ENCODE data around the gene EXOC4.
"Not testable (repeated sequence)": the region's sequence is repeated elsewhere in the genome, so short reads cannot be mapped to it uniquely, and the experiment has no call there.

The EXOC4 gene

DNA sequence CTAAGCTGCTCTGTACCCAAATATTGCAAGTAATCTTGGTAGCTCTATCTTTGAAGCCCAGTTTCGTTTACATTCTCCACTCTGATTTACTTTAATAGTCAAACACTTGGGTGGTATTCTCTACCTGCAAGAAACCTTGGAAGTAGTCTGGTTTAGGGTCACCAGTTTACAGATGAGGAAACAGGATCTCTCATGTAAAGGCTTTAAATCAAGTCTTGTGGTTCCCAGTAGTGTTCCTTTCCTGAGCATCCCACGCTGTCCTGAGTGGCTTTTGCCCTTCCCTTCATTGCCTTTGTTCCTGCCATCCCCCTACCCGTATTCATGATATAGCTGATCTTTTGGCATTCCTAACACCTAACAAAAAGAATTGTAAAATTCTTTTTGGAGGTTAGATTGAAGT is 20.3 kb downstream of the EXOC4 start:
- TF ChIP-seq, protein P1, sequence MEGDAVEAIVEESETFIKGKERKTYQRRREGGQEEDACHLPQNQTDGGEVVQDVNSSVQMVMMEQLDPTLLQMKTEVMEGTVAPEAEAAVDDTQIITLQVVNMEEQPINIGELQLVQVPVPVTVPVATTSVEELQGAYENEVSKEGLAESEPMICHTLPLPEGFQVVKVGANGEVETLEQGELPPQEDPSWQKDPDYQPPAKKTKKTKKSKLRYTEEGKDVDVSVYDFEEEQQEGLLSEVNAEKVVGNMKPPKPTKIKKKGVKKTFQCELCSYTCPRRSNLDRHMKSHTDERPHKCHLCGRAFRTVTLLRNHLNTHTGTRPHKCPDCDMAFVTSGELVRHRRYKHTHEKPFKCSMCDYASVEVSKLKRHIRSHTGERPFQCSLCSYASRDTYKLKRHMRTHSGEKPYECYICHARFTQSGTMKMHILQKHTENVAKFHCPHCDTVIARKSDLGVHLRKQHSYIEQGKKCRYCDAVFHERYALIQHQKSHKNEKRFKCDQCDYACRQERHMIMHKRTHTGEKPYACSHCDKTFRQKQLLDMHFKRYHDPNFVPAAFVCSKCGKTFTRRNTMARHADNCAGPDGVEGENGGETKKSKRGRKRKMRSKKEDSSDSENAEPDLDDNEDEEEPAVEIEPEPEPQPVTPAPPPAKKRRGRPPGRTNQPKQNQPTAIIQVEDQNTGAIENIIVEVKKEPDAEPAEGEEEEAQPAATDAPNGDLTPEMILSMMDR (IDR thresholded peaks at IDR 0.05; ENCODE audit: control extremely low read depth, extremely low read depth, low read depth, missing control alignments): no peak
- POLR2A ChIA-PET: no interaction called here
- no peak for DNase-seq (ENCODE audit: extremely low spot score)
- CTCF ChIA-PET: interaction anchor here (0.9 to 2.3 kb wide), 2 partner anchors 12 to 22 kb away, joined by 3 to 9 read pairs; no protein-coding TSS in a partner anchor

- DNase-seq (ENCODE audit: extremely low spot score): no peak
- POLR2A ChIA-PET: no interaction called here
- TF ChIP-seq, protein P1 (IDR thresholded peaks at IDR 0.05; ENCODE audit: control extremely low read depth, extremely low read depth, low read depth, missing control alignments): no peak
- CTCF ChIA-PET: interaction anchor here (0.9 kb wide), 1 partner anchor 160 kb away, joined by 3 read pairs; no protein-coding TSS in a partner anchor
Measured at GRCh38 chr7:133274265-133274664, 21.4 kb downstream of the EXOC4 start.

DNA sequence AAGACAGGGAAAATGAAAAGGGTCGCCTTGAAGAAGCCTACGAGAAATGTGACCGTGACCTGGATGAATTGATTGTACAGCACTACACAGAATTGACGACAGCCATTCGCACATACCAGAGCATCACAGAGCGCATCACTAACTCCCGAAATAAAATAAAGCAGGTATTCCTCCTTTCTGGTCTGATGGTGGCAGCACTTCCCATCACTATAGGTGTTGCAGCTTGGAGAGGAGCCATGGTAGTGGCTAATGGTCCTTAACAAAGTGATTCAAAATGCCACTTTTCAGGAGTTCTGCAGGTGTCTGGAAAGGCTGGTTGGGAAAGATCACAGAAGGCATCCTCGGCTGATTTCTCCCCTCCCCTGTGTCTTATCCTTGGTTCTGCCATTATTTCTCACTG is 22.1 kb downstream of the EXOC4 start:
- no peak for DNase-seq (ENCODE audit: extremely low spot score)
- TF ChIP-seq, protein P1 (IDR thresholded peaks at IDR 0.05; ENCODE audit: control extremely low read depth, extremely low read depth, low read depth, missing control alignments): no peak
- ChIA-PET CTCF (no interaction called here), POLR2A (no interaction called here)

DNA sequence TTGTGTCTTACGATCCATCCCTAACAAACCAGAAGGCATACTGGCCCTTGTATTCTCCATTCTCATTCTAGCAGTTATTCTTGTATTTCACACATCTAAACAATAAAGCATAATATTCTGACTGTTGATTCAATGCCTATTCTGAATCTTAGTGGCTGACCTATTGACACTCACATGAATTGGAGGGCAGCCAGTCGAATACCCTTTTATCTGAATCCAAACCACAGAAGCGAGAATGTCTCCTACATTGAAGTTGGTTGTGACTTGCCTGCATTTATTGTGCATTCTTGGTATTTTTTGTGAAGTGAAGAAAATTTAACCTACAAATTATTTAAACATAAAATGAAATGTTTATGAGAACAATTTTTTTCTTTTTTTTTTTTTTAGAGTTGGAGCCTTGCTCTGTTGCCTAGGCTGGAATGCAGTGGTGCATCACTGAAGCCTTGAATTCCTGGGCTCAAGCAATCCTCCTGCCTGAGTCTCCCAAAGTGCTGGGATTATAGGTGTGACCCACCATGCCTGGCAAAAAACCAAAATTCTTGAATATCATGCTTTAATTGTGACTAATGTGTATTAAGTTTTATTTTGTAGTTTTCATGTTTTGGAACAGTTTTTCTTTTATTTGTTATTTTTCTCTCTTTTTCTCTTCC is 22.7 kb downstream of the EXOC4 start:
- ChIA-PET POLR2A (no interaction called here), CTCF (no interaction called here)
- no peak for DNase-seq (ENCODE audit: extremely low spot score)

DNA sequence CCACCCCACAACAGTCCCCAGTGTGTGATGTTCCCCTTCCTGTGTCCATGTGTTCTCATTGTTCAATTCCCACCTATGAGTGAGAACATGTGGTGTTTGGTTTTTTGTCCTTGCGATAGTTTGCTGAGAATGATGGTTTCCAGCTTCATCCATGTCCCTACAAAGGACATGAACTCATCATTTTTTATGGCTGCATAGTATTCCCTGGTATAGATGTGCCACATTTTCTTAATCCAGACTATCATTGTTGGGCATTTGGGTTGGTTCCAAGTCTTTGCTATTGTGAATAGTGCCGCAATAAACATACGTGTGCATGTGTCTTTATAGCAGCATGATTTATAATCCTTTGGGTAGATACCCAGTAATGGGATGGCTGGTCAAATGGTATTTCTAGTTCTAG is 26.1 kb downstream of the EXOC4 start:
- CTCF ChIA-PET; DNase-seq (ENCODE audit: extremely low spot score); POLR2A ChIA-PET: not testable (repeated sequence)

More for the DNA sequence above, 22.7 kb downstream of the EXOC4 start:
- TF ChIP-seq, protein P1 (IDR thresholded peaks at IDR 0.05; ENCODE audit: control extremely low read depth, extremely low read depth, low read depth, missing control alignments): no peak

- no peak for DNase-seq (ENCODE audit: extremely low spot score)
- TF ChIP-seq, protein P1 (IDR thresholded peaks at IDR 0.05; ENCODE audit: control extremely low read depth, extremely low read depth, low read depth, missing control alignments): no peak
- POLR2A ChIA-PET: no interaction called here
- CTCF ChIA-PET: interaction anchor here (1.2 kb wide), 1 partner anchor 10 kb away, joined by 6 read pairs; no protein-coding TSS in a partner anchor
Measured at GRCh38 chr7:133282094-133282493, 29.2 kb downstream of the EXOC4 start.

GRCh38 chr7:133284092-133284491 is 31.2 kb downstream of the EXOC4 start:
- no peak for DNase-seq (ENCODE audit: extremely low spot score)
- CTCF ChIA-PET: interaction anchor here (1.0 to 1.4 kb wide), 2 partner anchors 10 to 12 kb away, joined by 3 read pairs; no protein-coding TSS in a partner anchor
- POLR2A ChIA-PET: no interaction called here
- TF ChIP-seq, protein P1 (IDR thresholded peaks at IDR 0.05; ENCODE audit: control extremely low read depth, extremely low read depth, low read depth, missing control alignments): no peak

All from GM10248 (cell line).